ENCODE measurements around the gene YARS2.

The YARS2 gene

GRCh38 chr12:32755654-32756475 is at the start of gene YARS2:
TSS of gene YARS2 (minus strand) at chr12:32755897. CDS start at chr12:32755874, 23 bp downstream.
- H3K4me1 Mint-ChIP-seq = peaks cover 25% of the 10 kb centered on the region
- H3K36me3 Mint-ChIP-seq (ENCODE audit: low read depth) = peaks cover 21% of the 10 kb centered on the region
- DNase-seq (peak; percentile 91), ATAC-seq (peak; percentile 93)
- peak within 1 kb of the TSS; percentile 92 for H3K4me3 Mint-ChIP-seq
- H3K9me3 Mint-ChIP-seq = no peaks in the 10 kb centered on the region
- H3K27me3 Mint-ChIP-seq = no peaks in the 10 kb centered on the region
- peak within 1 kb of the TSS; percentile 91 for H3K27ac Mint-ChIP-seq

- Mint-ChIP-seq H3K36me3 (ENCODE audit: low read depth) (no peaks in the 10 kb centered on the region), H3K9me3 (peaks cover 6% of the 10 kb centered on the region), H3K4me1 (no peaks in the 10 kb centered on the region), H3K27me3 (peaks cover 2% of the 10 kb centered on the region), H3K4me3 (no peak overlapping the region), H3K27ac (no peak overlapping the region)
- ATAC-seq = no peak
- no peak for DNase-seq
Observed at GRCh38 chr12:32804301-32804700, 48.6 kb upstream of the YARS2 start.

GRCh38 chr12:32801269-32801980 is 45.7 kb upstream of the YARS2 start:
- Mint-ChIP-seq H3K27ac (no peak overlapping the region), H3K4me1 (no peaks in the 10 kb centered on the region), H3K36me3 (ENCODE audit: low read depth) (no peaks in the 10 kb centered on the region), H3K27me3 (no peaks in the 10 kb centered on the region), H3K9me3 (no peaks in the 10 kb centered on the region), H3K4me3 (no peak overlapping the region)
- ATAC-seq (no peak), DNase-seq (no peak)

- Mint-ChIP-seq H3K4me3 (no peak overlapping the region), H3K27me3 (peaks cover 1% of the 10 kb centered on the region), H3K27ac (no peak overlapping the region), H3K9me3 (no peaks in the 10 kb centered on the region), H3K4me1 (no peaks in the 10 kb centered on the region), H3K36me3 (ENCODE audit: low read depth) (no peaks in the 10 kb centered on the region)
- DNase-seq (no peak), ATAC-seq (no peak)
Observed at GRCh38 chr12:32794281-32794680, 38.6 kb upstream of the YARS2 start.

GRCh38 chr12:32789916-32790315 is 34.2 kb upstream of the YARS2 start:
- H3K36me3 Mint-ChIP-seq (ENCODE audit: low read depth) = no peaks in the 10 kb centered on the region
- no peaks in the 10 kb centered on the region for H3K27me3 Mint-ChIP-seq
- ATAC-seq = no peak
- no peak overlapping the region for H3K4me3 Mint-ChIP-seq
- no peak for DNase-seq
- H3K4me1 Mint-ChIP-seq = no peaks in the 10 kb centered on the region
- no peaks in the 10 kb centered on the region for H3K9me3 Mint-ChIP-seq
- no peak overlapping the region for H3K27ac Mint-ChIP-seq

- Mint-ChIP-seq H3K4me1 (no peaks in the 10 kb centered on the region), H3K27ac (no peak overlapping the region), H3K9me3 (no peaks in the 10 kb centered on the region), H3K36me3 (ENCODE audit: low read depth) (no peaks in the 10 kb centered on the region), H3K4me3 (no peak overlapping the region), H3K27me3 (no peaks in the 10 kb centered on the region)
- DNase-seq = no peak
- ATAC-seq = no peak
Observed at GRCh38 chr12:32789446-32789845, 33.7 kb upstream of the YARS2 start.

GRCh38 chr12:32788405-32788804 is 32.7 kb upstream of the YARS2 start:
- no peaks in the 10 kb centered on the region for H3K36me3 Mint-ChIP-seq (ENCODE audit: low read depth)
- DNase-seq = no peak
- no peaks in the 10 kb centered on the region for H3K27me3 Mint-ChIP-seq
- no peaks in the 10 kb centered on the region for H3K9me3 Mint-ChIP-seq
- H3K4me1 Mint-ChIP-seq = no peaks in the 10 kb centered on the region
- no peak for ATAC-seq
- H3K27ac Mint-ChIP-seq = no peak overlapping the region
- H3K4me3 Mint-ChIP-seq = no peak overlapping the region

GRCh38 chr12:32785557-32785956 is 29.9 kb upstream of the YARS2 start:
- H3K4me3 Mint-ChIP-seq = no peak overlapping the region
- no peaks in the 10 kb centered on the region for H3K36me3 Mint-ChIP-seq (ENCODE audit: low read depth)
- no peaks in the 10 kb centered on the region for H3K27me3 Mint-ChIP-seq
- no peak overlapping the region for H3K27ac Mint-ChIP-seq
- no peaks in the 10 kb centered on the region for H3K4me1 Mint-ChIP-seq
- no peaks in the 10 kb centered on the region for H3K9me3 Mint-ChIP-seq
- DNase-seq (no peak), ATAC-seq (no peak)

GRCh38 chr12:32783029-32783428 is 27.3 kb upstream of the YARS2 start:
- Mint-ChIP-seq H3K27me3 (peaks cover 2% of the 10 kb centered on the region), H3K9me3 (no peaks in the 10 kb centered on the region)

GRCh38 chr12:32780071-32780470 is 24.4 kb upstream of the YARS2 start:
- no peaks in the 10 kb centered on the region for H3K9me3 Mint-ChIP-seq
- no peaks in the 10 kb centered on the region for H3K4me1 Mint-ChIP-seq
- peaks cover 5% of the 10 kb centered on the region for H3K27me3 Mint-ChIP-seq
- no peaks in the 10 kb centered on the region for H3K36me3 Mint-ChIP-seq (ENCODE audit: low read depth)
- no peak overlapping the region for H3K27ac Mint-ChIP-seq
- H3K4me3 Mint-ChIP-seq = no peak overlapping the region
- DNase-seq = no peak
- ATAC-seq = no peak

More at GRCh38 chr12:32783029-32783428, 27.3 kb upstream of the YARS2 start:
- no peaks in the 10 kb centered on the region for H3K4me1 Mint-ChIP-seq
- no peak overlapping the region for H3K27ac Mint-ChIP-seq
- H3K4me3 Mint-ChIP-seq = no peak overlapping the region
- ATAC-seq (no peak), DNase-seq (no peak)
- no peaks in the 10 kb centered on the region for H3K36me3 Mint-ChIP-seq (ENCODE audit: low read depth)

GRCh38 chr12:32777691-32778175 is 22.0 kb upstream of the YARS2 start:
- Mint-ChIP-seq H3K4me1 (no peaks in the 10 kb centered on the region), H3K4me3 (no peak overlapping the region), H3K36me3 (ENCODE audit: low read depth) (no peaks in the 10 kb centered on the region), H3K27ac (no peak overlapping the region), H3K27me3 (peaks cover 7% of the 10 kb centered on the region), H3K9me3 (no peaks in the 10 kb centered on the region)
- DNase-seq (no peak), ATAC-seq (no peak)

- ATAC-seq (no peak), DNase-seq (no peak)
- peaks cover 7% of the 10 kb centered on the region for H3K27me3 Mint-ChIP-seq
- H3K4me1 Mint-ChIP-seq = no peaks in the 10 kb centered on the region
- no peak overlapping the region for H3K27ac Mint-ChIP-seq
- no peaks in the 10 kb centered on the region for H3K36me3 Mint-ChIP-seq (ENCODE audit: low read depth)
- no peaks in the 10 kb centered on the region for H3K9me3 Mint-ChIP-seq
- H3K4me3 Mint-ChIP-seq = no peak overlapping the region
Observed at GRCh38 chr12:32777159-32777558, 21.5 kb upstream of the YARS2 start.

- Mint-ChIP-seq H3K27me3 (peaks cover 10% of the 10 kb centered on the region), H3K9me3 (no peaks in the 10 kb centered on the region), H3K4me1 (no peaks in the 10 kb centered on the region), H3K4me3 (no peak overlapping the region), H3K27ac (no peak overlapping the region), H3K36me3 (ENCODE audit: low read depth) (no peaks in the 10 kb centered on the region)
- DNase-seq (no peak), ATAC-seq (no peak)
Observed at GRCh38 chr12:32776258-32776657, 20.6 kb upstream of the YARS2 start.

- peaks cover 13% of the 10 kb centered on the region for H3K27me3 Mint-ChIP-seq
- no peak overlapping the region for H3K27ac Mint-ChIP-seq
- DNase-seq (no peak), ATAC-seq (no peak)
- H3K4me3 Mint-ChIP-seq = no peak overlapping the region
- no peaks in the 10 kb centered on the region for H3K9me3 Mint-ChIP-seq
- H3K36me3 Mint-ChIP-seq (ENCODE audit: low read depth) = no peaks in the 10 kb centered on the region
- H3K4me1 Mint-ChIP-seq = no peaks in the 10 kb centered on the region
Observed at GRCh38 chr12:32773691-32774090, 18.0 kb upstream of the YARS2 start.

GRCh38 chr12:32770141-32770540 is 14.4 kb upstream of the YARS2 start:
- Mint-ChIP-seq H3K4me1 (no peaks in the 10 kb centered on the region), H3K9me3 (no peaks in the 10 kb centered on the region), H3K4me3 (no peak overlapping the region), H3K27ac (no peak overlapping the region), H3K27me3 (peaks cover 13% of the 10 kb centered on the region), H3K36me3 (ENCODE audit: low read depth) (no peaks in the 10 kb centered on the region)
- no peak for ATAC-seq
- no peak for DNase-seq

Measured in activated naive CD8-positive, alpha-beta T cell treated with anti-CD3 and anti-CD28 coated beads, Interleukin-2, amount 50 U/mL, for 24 hours (primary cell).